ENCODE data around the gene LINC01488. TPM values are rescaled to one million over a fixed set of nuclear protein-coding genes. Genes with fewer than 3 reads are reported as not detected.

LINC01488 gene
- total RNA-seq, 1 experiment from 2014 or later: not detected

DNA sequence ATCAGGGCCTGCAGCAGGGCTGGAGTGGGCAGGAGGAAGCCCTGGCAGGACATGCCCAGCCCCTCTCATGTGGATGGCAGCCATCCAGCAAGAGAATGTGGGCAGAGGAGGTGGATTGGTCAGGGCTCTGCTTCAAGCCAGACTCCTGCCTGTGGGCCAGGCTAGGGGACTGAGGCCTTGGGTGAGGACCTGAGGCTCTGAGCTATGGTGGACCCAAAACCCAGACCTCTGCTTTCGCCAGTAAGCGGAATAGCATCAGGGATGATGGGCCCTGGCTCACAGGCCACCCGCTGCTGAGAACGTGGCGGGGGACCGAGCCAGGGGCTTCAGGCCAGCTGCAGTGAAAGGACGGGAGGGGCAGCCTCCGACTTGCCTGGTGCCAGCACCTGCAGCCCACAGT, 57.4 kb downstream of the LINC01488 start:
- H3K4me3 ChIP-seq (replicated peaks in 1 of 2; ENCODE audit: low read depth in 1 of 2, low read length in 2 of 2): no peak overlapping the region
- ChIA-PET CTCF (no interaction called here), POLR2A (no interaction called here), RAD21 (ENCODE audit: low non-redundant PET in 1 of 2, low total read pairs in 2 of 2, uncharacterized antibody in 2 of 2, unreplicated experiment in 2 of 2) (interaction anchor here in 1 of 2 experiments (0.6 kb wide), 1 partner anchor 42 kb away, joined by 3 read pairs; no protein-coding TSS in a partner anchor)
- intact Hi-C loops (cut with micrococcal nuclease): no loop called here
- H3K36me3 ChIP-seq (ENCODE audit: control insufficient read depth in 1 of 2, insufficient read depth in 2 of 2, low read length in 2 of 2): no peaks in the 10 kb centered on the region
- no peak overlapping the region for H3K9ac ChIP-seq (ENCODE audit: low read length)
- H3K79me2 ChIP-seq (ENCODE audit: insufficient read depth, low read length): no peaks in the 10 kb centered on the region
- no peak overlapping the region for H2AFZ ChIP-seq (ENCODE audit: low read depth, low read length, poor library complexity, severe bottlenecking)
- no peaks in the 10 kb centered on the region for H3K4me1 ChIP-seq (ENCODE audit: control insufficient read depth in 1 of 2, insufficient read depth in 2 of 2, low read length in 2 of 2)
- H3K27me3 ChIP-seq (ENCODE audit: insufficient read depth, low read length): no peaks in the 10 kb centered on the region
- no peaks in the 10 kb centered on the region for H3K9me2 ChIP-seq (ENCODE audit: insufficient read depth)
- no peak overlapping the region for H3K4me2 ChIP-seq (ENCODE audit: low read length)
- no TSS peak for BruUV-seq (replicated peaks)
- TF ChIP-seq EZH2 (IDR thresholded peaks at IDR 0.05): no peak
- TF ChIP-seq POLR2AphosphoS5 (IDR thresholded peaks at IDR 0.05; ENCODE audit: low read depth, low read length): no peak
- no peak for TF ChIP-seq SIN3A (IDR thresholded peaks at IDR 0.05; ENCODE audit: low read depth)
- TF ChIP-seq, protein P1, sequence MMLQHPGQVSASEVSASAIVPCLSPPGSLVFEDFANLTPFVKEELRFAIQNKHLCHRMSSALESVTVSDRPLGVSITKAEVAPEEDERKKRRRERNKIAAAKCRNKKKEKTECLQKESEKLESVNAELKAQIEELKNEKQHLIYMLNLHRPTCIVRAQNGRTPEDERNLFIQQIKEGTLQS (IDR thresholded peaks at IDR 0.05): no peak
- TF ChIP-seq, protein P2, sequence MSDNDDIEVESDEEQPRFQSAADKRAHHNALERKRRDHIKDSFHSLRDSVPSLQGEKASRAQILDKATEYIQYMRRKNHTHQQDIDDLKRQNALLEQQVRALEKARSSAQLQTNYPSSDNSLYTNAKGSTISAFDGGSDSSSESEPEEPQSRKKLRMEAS (IDR thresholded peaks at IDR 0.05): no peak
- no peak for TF ChIP-seq ZFX (IDR thresholded peaks at IDR 0.05)
- DNase-seq (ENCODE audit: low read depth, low spot score): no peak
- no peaks in the 10 kb centered on the region for H3K9me3 ChIP-seq (ENCODE audit: control insufficient read depth in 1 of 2, insufficient read depth in 1 of 2, low read depth in 1 of 2, low read length in 2 of 2)
- no peak for ATAC-seq
- no peak overlapping the region for H3K27ac ChIP-seq (ENCODE audit: low read depth, low read length)
- no peaks in the 10 kb centered on the region for H4K20me1 ChIP-seq (ENCODE audit: insufficient read depth)

DNA sequence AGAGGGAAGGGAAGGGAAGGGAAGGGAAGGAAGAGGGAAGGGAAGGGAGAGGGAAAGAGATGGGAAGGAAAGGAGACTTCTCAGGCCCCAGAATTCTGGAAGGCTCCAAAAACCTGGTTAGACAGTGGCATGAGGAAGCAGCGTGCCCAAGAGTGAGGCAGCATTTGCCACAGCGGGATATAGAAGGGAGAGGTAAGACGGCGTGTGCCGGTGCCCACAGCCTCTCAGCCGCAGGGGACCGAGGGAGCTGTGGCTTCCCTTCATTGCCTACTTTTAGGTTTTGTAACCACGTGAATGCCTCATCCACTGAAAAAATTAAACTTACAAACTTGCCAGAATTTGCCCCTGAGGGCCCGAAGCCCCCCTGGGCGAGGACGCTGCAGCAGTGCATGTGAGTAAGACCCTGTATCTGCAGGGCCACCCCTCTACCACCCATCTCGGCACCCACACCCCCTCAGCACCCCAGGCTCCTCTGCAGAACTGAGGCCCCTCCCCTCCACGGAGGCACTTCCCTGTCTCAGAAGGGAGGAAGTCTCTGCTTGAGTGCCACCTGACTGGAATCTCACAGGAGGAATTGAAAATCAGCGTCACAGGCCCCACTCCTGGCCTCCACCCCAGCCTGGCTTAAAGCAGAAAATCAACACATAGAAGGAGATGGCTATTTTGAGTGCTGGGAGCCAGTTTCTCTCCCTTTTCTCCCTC, 58.1 kb downstream of the LINC01488 start:
- Histone ChIP-seq H3K4me1 (ENCODE audit: control insufficient read depth in 1 of 2, insufficient read depth in 2 of 2, low read length in 2 of 2) (no peaks in the 10 kb centered on the region), H3K9ac (ENCODE audit: low read length) (no peak overlapping the region), H4K20me1 (ENCODE audit: insufficient read depth) (no peaks in the 10 kb centered on the region), H2AFZ (ENCODE audit: low read depth, low read length, poor library complexity, severe bottlenecking) (no peak overlapping the region), H3K27ac (ENCODE audit: low read depth, low read length) (no peak overlapping the region), H3K9me3 (ENCODE audit: control insufficient read depth in 1 of 2, insufficient read depth in 1 of 2, low read depth in 1 of 2, low read length in 2 of 2) (no peaks in the 10 kb centered on the region), H3K4me2 (ENCODE audit: low read length) (no peak overlapping the region), H3K27me3 (ENCODE audit: insufficient read depth, low read length) (no peaks in the 10 kb centered on the region), H3K36me3 (ENCODE audit: control insufficient read depth in 1 of 2, insufficient read depth in 2 of 2, low read length in 2 of 2) (no peaks in the 10 kb centered on the region), H3K9me2 (ENCODE audit: insufficient read depth) (no peaks in the 10 kb centered on the region), H3K4me3 (replicated peaks in 1 of 2; ENCODE audit: low read depth in 1 of 2, low read length in 2 of 2) (no peak overlapping the region), H3K79me2 (ENCODE audit: insufficient read depth, low read length) (no peaks in the 10 kb centered on the region)
- TF ChIP-seq SIN3A (IDR thresholded peaks at IDR 0.05; ENCODE audit: low read depth) (no peak), ZNF274 (IDR thresholded peaks at IDR 0.05; ENCODE audit: low read depth, low read length) (no peak), EGR1 (IDR thresholded peaks at IDR 0.05; ENCODE audit: low read depth) (no peak)
- ChIA-PET RAD21 (ENCODE audit: low non-redundant PET in 1 of 2, low total read pairs in 2 of 2, uncharacterized antibody in 2 of 2, unreplicated experiment in 2 of 2) (interaction anchor here in 1 of 2 experiments (0.6 kb wide), 1 partner anchor 42 kb away, joined by 3 read pairs; no protein-coding TSS in a partner anchor), POLR2A (no interaction called here), CTCF (no interaction called here)
- intact Hi-C loops (cut with micrococcal nuclease): no loop called here
- no peak for ATAC-seq
- BruUV-seq (replicated peaks): no TSS peak
- DNase-seq (ENCODE audit: low read depth, low spot score): no peak
